Left ventricle myocardium inferior (tissue), 1 donor: ENCODE results near the gene MYOD1. TPM values are rescaled to one million over a fixed set of nuclear protein-coding genes. Genes with fewer than 3 reads are reported as not detected.

Experiments used
- DNase-seq: peaks from one replicate; pipeline ENCODE4 v3.0.0-alpha.2; 2020
- H3K27ac ChIP-seq: fragments of 200-600 bp; replicated peaks from 2 replicates; pipeline ENCODE4 v1.8.0; 2021
- H3K27me3 ChIP-seq: fragments of 200-600 bp; 2 replicates; pipeline ENCODE4 v1.8.0; 2021; ENCODE audit warnings: low read depth
- H3K36me3 ChIP-seq: fragments of 200-600 bp; 2 replicates; pipeline ENCODE4 v1.8.0; 2021
- H3K4me1 ChIP-seq: fragments of 200-600 bp; 2 replicates; pipeline ENCODE4 v1.8.0; 2021
- H3K4me3 ChIP-seq: fragments of 200-600 bp; 2 replicates; pipeline ENCODE4 v1.8.0; 2021; ENCODE audit warnings: mild to moderate bottlenecking, moderate library complexity
- H3K9me3 ChIP-seq: fragments of 200-600 bp; replicated peaks from 2 replicates; pipeline ENCODE4 v1.8.0; 2021
- intact Hi-C: fragments of 100-400 bp; cut with micrococcal nuclease; formaldehyde crosslinking; loops from one replicate; pipeline ENCODE4 v1.11.0; 2022
- total RNA-seq: library from RNA; stranded (reverse); fragmentation: NEBNext Ultra II Directional; extraction: Animal tissue kit (Norgen Biotek cat#: 25700); gene quantifications from one replicate; pipeline ENCODE4 v1.2.1, GENCODE V29; 2021
- TF ChIP-seq, protein P1 (sequence below): fragments of 200-600 bp; IDR thresholded peaks from 2 replicates; pipeline ENCODE4 v1.8.0; 2021; ENCODE audit warnings: antibody characterized with exemption, mild to moderate bottlenecking, borderline replicate concordance
- donor health status: DM: no; HTN: yes; CAD: no; lungs with severe emphysema.

Gene MYOD1
- total RNA-seq, 1 donor from 2014 or later, result not detected

DNA sequence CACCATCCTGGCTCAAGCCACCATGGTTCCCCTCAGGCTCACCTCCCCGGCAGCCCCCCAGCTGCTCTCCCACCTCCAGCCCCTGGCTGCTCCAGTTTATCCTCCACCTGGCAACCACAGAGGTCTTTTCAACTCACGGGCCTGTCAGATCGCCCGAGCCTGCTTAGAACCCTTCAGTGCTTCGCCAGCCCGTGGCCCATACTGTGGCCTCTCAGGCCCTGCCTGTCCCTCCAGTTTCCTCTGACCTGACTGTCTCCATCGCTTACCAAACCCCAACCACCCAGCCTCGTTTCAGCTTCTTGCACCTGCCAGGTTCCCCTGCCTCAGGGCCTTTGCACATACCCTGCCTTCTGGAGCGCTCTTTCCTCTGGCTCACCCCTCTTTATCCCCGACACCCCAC, 22.1 kb downstream of the MYOD1 start:
- intact Hi-C loops, result no loop called here
- Histone ChIP-seq H3K9me3 (no peaks in the 10 kb centered on the region), H3K27me3 (peaks cover 69% of the 10 kb centered on the region), H3K4me1 (peaks cover under 1% of the 10 kb centered on the region), H3K4me3 (no peak overlapping the region), H3K27ac (no peak overlapping the region), H3K36me3 (no peaks in the 10 kb centered on the region)
- TF ChIP-seq, protein P1, sequence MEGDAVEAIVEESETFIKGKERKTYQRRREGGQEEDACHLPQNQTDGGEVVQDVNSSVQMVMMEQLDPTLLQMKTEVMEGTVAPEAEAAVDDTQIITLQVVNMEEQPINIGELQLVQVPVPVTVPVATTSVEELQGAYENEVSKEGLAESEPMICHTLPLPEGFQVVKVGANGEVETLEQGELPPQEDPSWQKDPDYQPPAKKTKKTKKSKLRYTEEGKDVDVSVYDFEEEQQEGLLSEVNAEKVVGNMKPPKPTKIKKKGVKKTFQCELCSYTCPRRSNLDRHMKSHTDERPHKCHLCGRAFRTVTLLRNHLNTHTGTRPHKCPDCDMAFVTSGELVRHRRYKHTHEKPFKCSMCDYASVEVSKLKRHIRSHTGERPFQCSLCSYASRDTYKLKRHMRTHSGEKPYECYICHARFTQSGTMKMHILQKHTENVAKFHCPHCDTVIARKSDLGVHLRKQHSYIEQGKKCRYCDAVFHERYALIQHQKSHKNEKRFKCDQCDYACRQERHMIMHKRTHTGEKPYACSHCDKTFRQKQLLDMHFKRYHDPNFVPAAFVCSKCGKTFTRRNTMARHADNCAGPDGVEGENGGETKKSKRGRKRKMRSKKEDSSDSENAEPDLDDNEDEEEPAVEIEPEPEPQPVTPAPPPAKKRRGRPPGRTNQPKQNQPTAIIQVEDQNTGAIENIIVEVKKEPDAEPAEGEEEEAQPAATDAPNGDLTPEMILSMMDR, result no peak
- no peak for DNase-seq

DNA sequence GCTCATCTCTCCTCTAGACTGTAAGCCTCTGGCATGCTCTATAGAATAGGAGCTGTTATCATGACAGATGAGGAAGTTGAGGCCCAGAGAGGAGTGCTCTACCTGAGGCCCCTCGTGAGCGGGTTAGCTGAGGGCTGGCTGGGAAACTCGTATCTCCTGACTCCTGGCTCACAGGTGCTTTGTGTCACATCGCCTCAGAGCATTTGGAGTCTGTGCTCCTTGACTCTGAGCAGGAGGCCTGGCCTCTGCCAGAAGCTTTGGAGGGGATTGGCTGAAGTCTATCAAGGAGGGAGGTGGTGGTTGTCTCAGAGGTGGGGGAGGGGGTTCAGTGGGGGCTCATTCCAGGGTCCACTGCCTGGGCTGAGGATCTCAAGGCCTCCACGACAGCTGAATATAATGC, 22.6 kb downstream of the MYOD1 start:
- DNase-seq, result no peak
- Histone ChIP-seq H3K27me3 (peaks cover 66% of the 10 kb centered on the region), H3K4me3 (no peak overlapping the region), H3K36me3 (no peaks in the 10 kb centered on the region), H3K4me1 (no peaks in the 10 kb centered on the region), H3K9me3 (no peaks in the 10 kb centered on the region), H3K27ac (no peak overlapping the region)
- intact Hi-C loops, result no loop called here
- TF ChIP-seq, protein P1, result no peak

DNA sequence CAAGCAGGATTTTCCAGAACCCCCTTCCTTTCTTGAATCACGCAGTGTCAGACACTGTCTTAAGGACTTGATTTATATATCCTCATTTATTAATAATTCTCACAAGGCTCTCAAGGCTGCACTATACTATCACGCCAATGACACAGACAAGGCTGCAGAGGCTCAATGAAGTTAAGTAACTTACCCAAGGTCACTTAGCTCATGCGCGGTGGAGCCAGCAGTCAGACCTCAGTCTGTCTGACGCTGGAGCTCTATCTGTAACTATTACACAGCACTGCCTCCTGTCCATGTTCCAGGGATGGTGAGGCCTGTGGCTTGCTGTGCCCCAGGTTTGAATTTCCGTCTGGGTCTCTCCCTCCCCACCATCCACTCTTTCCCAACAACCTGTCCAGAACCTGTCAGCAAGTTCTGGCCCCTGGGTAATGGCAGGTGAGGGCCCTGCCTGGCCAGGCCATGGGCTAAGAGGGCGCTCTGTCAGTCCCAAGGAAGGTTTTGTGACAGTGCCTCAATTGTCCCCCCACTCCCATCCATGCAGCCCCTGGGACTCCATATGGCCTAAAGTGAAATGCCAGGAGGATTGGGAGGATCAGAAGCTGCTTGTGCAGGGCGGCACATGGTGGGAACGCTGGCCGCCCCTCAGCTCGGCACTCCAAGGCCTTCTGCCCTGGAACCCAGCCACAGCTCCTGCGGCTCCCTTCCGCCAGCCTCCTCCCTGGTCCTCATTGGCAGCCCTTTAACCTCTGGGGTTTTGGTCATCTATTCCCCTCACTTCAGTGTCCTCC, 23.8 kb downstream of the MYOD1 start:
- intact Hi-C loops, result no loop called here

DNA sequence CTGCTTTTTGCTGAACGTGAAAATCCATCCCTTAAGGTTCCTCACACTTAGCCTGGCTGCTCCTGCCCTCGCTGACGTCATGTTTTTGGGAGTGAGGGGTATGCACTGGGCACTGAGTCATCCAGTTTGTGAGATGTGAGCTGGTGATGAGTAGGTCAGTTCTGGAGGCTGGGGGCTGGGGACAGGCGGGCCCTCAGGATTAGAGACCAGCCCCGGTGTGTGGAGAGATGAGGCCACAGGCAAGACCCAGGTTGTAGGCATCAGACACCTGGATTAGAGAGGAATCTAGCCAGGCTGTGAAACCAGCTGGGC, 24.4 kb downstream of the MYOD1 start:
- DNase-seq, result no peak

More for the DNA sequence above, 23.8 kb downstream of the MYOD1 start:
- Histone ChIP-seq H3K27me3 (peaks cover 64% of the 10 kb centered on the region), H3K36me3 (no peaks in the 10 kb centered on the region), H3K4me1 (no peaks in the 10 kb centered on the region), H3K4me3 (no peak overlapping the region), H3K9me3 (no peaks in the 10 kb centered on the region), H3K27ac (no peak overlapping the region)
- TF ChIP-seq, protein P1, result no peak
- DNase-seq, result no peak

DNA sequence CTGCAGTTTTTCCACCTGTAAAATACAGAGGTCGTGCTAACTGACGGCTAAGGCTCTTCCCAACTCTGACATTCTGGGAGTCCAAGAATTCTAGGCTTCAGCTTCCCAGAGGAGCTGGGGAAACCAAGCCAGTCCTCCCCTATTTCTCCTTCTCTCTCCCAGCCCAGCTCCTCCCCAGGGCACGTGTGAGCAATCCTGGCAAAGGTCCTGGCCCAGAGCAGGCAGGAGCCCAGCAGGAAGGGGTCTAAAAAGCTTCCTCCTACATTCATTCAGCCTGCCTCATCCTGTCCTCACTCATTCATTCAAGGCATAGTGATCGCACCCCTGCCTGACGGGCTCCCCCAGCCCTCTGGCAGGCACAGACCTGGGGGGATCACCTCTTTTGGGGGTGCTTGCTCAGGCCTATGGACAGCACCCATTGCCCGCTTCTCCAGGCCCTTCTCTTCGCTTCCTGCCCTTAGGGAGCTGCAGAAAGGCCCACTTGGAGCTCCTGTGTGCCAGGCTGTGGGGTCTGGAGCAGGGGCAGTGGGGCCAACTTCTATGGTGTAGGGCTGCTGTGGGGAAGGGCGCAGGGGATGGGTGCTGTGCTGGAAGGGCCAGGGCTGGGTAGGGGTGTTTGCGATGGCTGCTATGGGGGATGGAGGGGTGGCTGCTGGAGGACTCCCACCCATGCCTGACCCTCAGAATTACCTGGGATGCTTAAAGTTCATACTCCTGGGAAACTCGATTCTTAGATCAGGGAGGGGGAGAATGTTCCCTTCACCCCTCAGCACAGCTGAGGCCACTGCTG, 25.0 kb downstream of the MYOD1 start:
- DNase-seq, result no peak
- Histone ChIP-seq H3K27me3 (peaks cover 53% of the 10 kb centered on the region), H3K4me3 (no peak overlapping the region), H3K27ac (no peak overlapping the region), H3K4me1 (no peaks in the 10 kb centered on the region), H3K9me3 (no peaks in the 10 kb centered on the region), H3K36me3 (no peaks in the 10 kb centered on the region)
- intact Hi-C loops, result no loop called here
- TF ChIP-seq, protein P1, result no peak

More for the DNA sequence above, 24.4 kb downstream of the MYOD1 start:
- TF ChIP-seq, protein P1, result no peak
- H3K4me3 ChIP-seq, result no peak overlapping the region
- H3K27me3 ChIP-seq, result peaks cover 59% of the 10 kb centered on the region
- H3K9me3 ChIP-seq, result no peaks in the 10 kb centered on the region
- no peak overlapping the region for H3K27ac ChIP-seq
- H3K4me1 ChIP-seq, result no peaks in the 10 kb centered on the region
- H3K36me3 ChIP-seq, result no peaks in the 10 kb centered on the region
- intact Hi-C loops, result no loop called here
